ENCODE data around the gene CLN3. TPM values are rescaled to one million over a fixed set of nuclear protein-coding genes. Genes with fewer than 3 reads are reported as not detected.
A peak's percentile ranks its signal among the peaks of the same experiment; 100 is the strongest.
"Not testable (repeated sequence)": the region's sequence is repeated elsewhere in the genome, so short reads cannot be mapped to it uniquely, and the experiment has no call there.

The CLN3 gene
- total and polyA plus RNA-seq, 5 donors = 10.0 to 17.9 (median 12.4) TPM

- no peaks in the 10 kb centered on the region for H3K27me3 ChIP-seq (ENCODE audit: control insufficient read depth, insufficient read depth)
- H3K4me3 ChIP-seq (ENCODE audit: low read length) = no peak overlapping the region
- H3K27ac ChIP-seq (ENCODE audit: low read length) = no peak overlapping the region
- intact Hi-C loops (cut with DNase I) = no loop called here
- H3K4me1 ChIP-seq (ENCODE audit: control insufficient read depth, insufficient read depth, low read length) = peaks cover 10% of the 10 kb centered on the region
- no peak for DNase-seq
- no peak for ATAC-seq
- no peaks in the 10 kb centered on the region for H3K9me3 ChIP-seq (ENCODE audit: control insufficient read depth, low read length)
Observed at GRCh38 chr16:28529124-28529523, 37.2 kb upstream of the CLN3 start.

GRCh38 chr16:28528463-28528867, 36.6 kb upstream of the CLN3 start:
- H3K4me3 ChIP-seq (ENCODE audit: low read length) = no peak overlapping the region
- DNase-seq = no peak
- H3K4me1 ChIP-seq (ENCODE audit: control insufficient read depth, insufficient read depth, low read length) = peaks cover 10% of the 10 kb centered on the region
- intact Hi-C loops (cut with DNase I) = no loop called here
- no peak overlapping the region for H3K27ac ChIP-seq (ENCODE audit: low read length)
- 70% methylated on average over 5 of the region's 5 CpGs for WGBS
- ATAC-seq = no peak
- H3K9me3 ChIP-seq (ENCODE audit: control insufficient read depth, low read length) = no peaks in the 10 kb centered on the region
- H3K27me3 ChIP-seq (ENCODE audit: control insufficient read depth, insufficient read depth) = no peaks in the 10 kb centered on the region

- H3K9me3 ChIP-seq (ENCODE audit: control insufficient read depth, low read length) = no peaks in the 10 kb centered on the region
- 88% methylated on average over 5 of the region's 5 CpGs for WGBS
- no peaks in the 10 kb centered on the region for H3K27me3 ChIP-seq (ENCODE audit: control insufficient read depth, insufficient read depth)
- H3K4me1 ChIP-seq (ENCODE audit: control insufficient read depth, insufficient read depth, low read length) = peaks cover 10% of the 10 kb centered on the region
- intact Hi-C loops (cut with DNase I) = no loop called here
- H3K27ac ChIP-seq (ENCODE audit: low read length) = no peak overlapping the region
- H3K4me3 ChIP-seq (ENCODE audit: low read length) = no peak overlapping the region
- no peak for DNase-seq
- no peak for ATAC-seq
Observed at GRCh38 chr16:28527985-28528384, 36.1 kb upstream of the CLN3 start.

GRCh38 chr16:28527100-28527785, 35.4 kb upstream of the CLN3 start:
- H3K27me3 ChIP-seq (ENCODE audit: control insufficient read depth, insufficient read depth); H3K4me3 ChIP-seq (ENCODE audit: low read length); intact Hi-C loops (cut with DNase I); DNase-seq; ATAC-seq; H3K9me3 ChIP-seq (ENCODE audit: control insufficient read depth, low read length); H3K27ac ChIP-seq (ENCODE audit: low read length); H3K4me1 ChIP-seq (ENCODE audit: control insufficient read depth, insufficient read depth, low read length): not testable (repeated sequence)
- whole genome bisulfite sequencing = 89% methylated on average over 7 of the region's 7 CpGs

GRCh38 chr16:28526201-28527099, 34.6 kb upstream of the CLN3 start:
- no peak overlapping the region for H3K27ac ChIP-seq (ENCODE audit: low read length)
- 91% methylated on average over 11 of the region's 11 CpGs for WGBS
- ATAC-seq = no peak

GRCh38 chr16:28524681-28525171, 32.9 kb upstream of the CLN3 start:
- no peak overlapping the region for H3K4me3 ChIP-seq (ENCODE audit: low read length)
- peak in 1 of 2 donors; percentile 60 for ATAC-seq
- no peak overlapping the region for H3K27ac ChIP-seq (ENCODE audit: low read length)
- no peaks in the 10 kb centered on the region for H3K9me3 ChIP-seq (ENCODE audit: control insufficient read depth, low read length)
- intact Hi-C loops (cut with DNase I) = no loop called here
- 71% methylated on average over 6 of the region's 6 CpGs for WGBS
- no peaks in the 10 kb centered on the region for H3K27me3 ChIP-seq (ENCODE audit: control insufficient read depth, insufficient read depth)
- H3K4me1 ChIP-seq (ENCODE audit: control insufficient read depth, insufficient read depth, low read length) = peaks cover 2% of the 10 kb centered on the region
- DNase-seq = no peak

More at GRCh38 chr16:28526201-28527099, 34.6 kb upstream of the CLN3 start:
- no peak overlapping the region for H3K4me3 ChIP-seq (ENCODE audit: low read length)
- intact Hi-C loops (cut with DNase I) = no loop called here
- H3K9me3 ChIP-seq (ENCODE audit: control insufficient read depth, low read length) = no peaks in the 10 kb centered on the region
- H3K27me3 ChIP-seq (ENCODE audit: control insufficient read depth, insufficient read depth) = no peaks in the 10 kb centered on the region
- H3K4me1 ChIP-seq (ENCODE audit: control insufficient read depth, insufficient read depth, low read length) = peaks cover 2% of the 10 kb centered on the region
- DNase-seq = no peak

GRCh38 chr16:28522792-28523191, 30.9 kb upstream of the CLN3 start:
- H3K4me1 ChIP-seq (ENCODE audit: control insufficient read depth, insufficient read depth, low read length) = peaks cover 2% of the 10 kb centered on the region
- intact Hi-C loops (cut with DNase I) = no loop called here
- H3K4me3 ChIP-seq (ENCODE audit: low read length) = no peak overlapping the region
- 80% methylated on average over 11 of the region's 11 CpGs for WGBS
- no peak overlapping the region for H3K27ac ChIP-seq (ENCODE audit: low read length)
- ATAC-seq (no peak), DNase-seq (no peak)
- H3K9me3 ChIP-seq (ENCODE audit: control insufficient read depth, low read length) = no peaks in the 10 kb centered on the region
- no peaks in the 10 kb centered on the region for H3K27me3 ChIP-seq (ENCODE audit: control insufficient read depth, insufficient read depth)

GRCh38 chr16:28521436-28521835, 29.6 kb upstream of the CLN3 start:
- Histone ChIP-seq H3K27me3 (ENCODE audit: control insufficient read depth, insufficient read depth) (no peaks in the 10 kb centered on the region), H3K27ac (ENCODE audit: low read length) (no peak overlapping the region), H3K4me3 (ENCODE audit: low read length) (no peak overlapping the region), H3K4me1 (ENCODE audit: control insufficient read depth, insufficient read depth, low read length) (peaks cover 2% of the 10 kb centered on the region), H3K9me3 (ENCODE audit: control insufficient read depth, low read length) (no peaks in the 10 kb centered on the region)
- ATAC-seq (no peak), DNase-seq (no peak)
- whole genome bisulfite sequencing = 88% methylated on average over 6 of the region's 6 CpGs
- intact Hi-C loops (cut with DNase I) = no loop called here

- intact Hi-C loops (cut with DNase I) = no loop called here
- no peak for ATAC-seq
- 70% methylated on average over 7 of the region's 7 CpGs for WGBS
Observed at GRCh38 chr16:28520672-28521071, 28.8 kb upstream of the CLN3 start.

GRCh38 chr16:28514246-28514645, 22.4 kb upstream of the CLN3 start:
- H3K27me3 ChIP-seq (ENCODE audit: control insufficient read depth, insufficient read depth) = no peaks in the 10 kb centered on the region
- ATAC-seq (peak in 1 of 2 donors; percentile 31), DNase-seq (no peak)
- intact Hi-C loops (cut with DNase I) = no loop called here
- WGBS = 90% methylated on average over 7 of the region's 7 CpGs
- H3K4me1 ChIP-seq (ENCODE audit: control insufficient read depth, insufficient read depth, low read length) = no peaks in the 10 kb centered on the region
- H3K4me3 ChIP-seq (ENCODE audit: low read length) = no peak overlapping the region
- H3K27ac ChIP-seq (ENCODE audit: low read length) = no peak overlapping the region
- no peaks in the 10 kb centered on the region for H3K9me3 ChIP-seq (ENCODE audit: control insufficient read depth, low read length)

More at GRCh38 chr16:28520672-28521071, 28.8 kb upstream of the CLN3 start:
- Histone ChIP-seq H3K9me3 (ENCODE audit: control insufficient read depth, low read length) (no peaks in the 10 kb centered on the region), H3K4me3 (ENCODE audit: low read length) (no peak overlapping the region), H3K4me1 (ENCODE audit: control insufficient read depth, insufficient read depth, low read length) (peaks cover 2% of the 10 kb centered on the region), H3K27ac (ENCODE audit: low read length) (no peak overlapping the region), H3K27me3 (ENCODE audit: control insufficient read depth, insufficient read depth) (no peaks in the 10 kb centered on the region)
- DNase-seq = no peak

GRCh38 chr16:28513484-28514181, 21.8 kb upstream of the CLN3 start:
- no peak overlapping the region for H3K27ac ChIP-seq (ENCODE audit: low read length)
- no peak for DNase-seq
- no peaks in the 10 kb centered on the region for H3K27me3 ChIP-seq (ENCODE audit: control insufficient read depth, insufficient read depth)
- 81% methylated on average over 12 of the region's 12 CpGs for WGBS
- ATAC-seq = no peak
- H3K4me3 ChIP-seq (ENCODE audit: low read length) = no peak overlapping the region
- intact Hi-C loops (cut with DNase I) = no loop called here
- H3K9me3 ChIP-seq (ENCODE audit: control insufficient read depth, low read length) = no peaks in the 10 kb centered on the region
- H3K4me1 ChIP-seq (ENCODE audit: control insufficient read depth, insufficient read depth, low read length) = no peaks in the 10 kb centered on the region
